GM04503 (cell line): ENCODE data around the gene PINK1.
"Not testable (repeated sequence)": the region's sequence is repeated elsewhere in the genome, so short reads cannot be mapped to it uniquely, and the experiment has no call there.

Source experiments
- DNase-seq: peaks from one replicate; pipeline ENCODE4 v3.0.0-alpha.2; 2012; ENCODE audit warnings: low read depth

PINK1 gene

GRCh38 chr1:20633190-20634064 lies at the start of gene PINK1:
Gene PINK1 (plus strand): TSS chr1:20633458. CDS start chr1:20633549, 91 bp downstream.
- no peak for DNase-seq

GRCh38 chr1:20584890-20585289 lies 48.4 kb upstream of the PINK1 start:
- DNase-seq = no peak

GRCh38 chr1:20586953-20587660 lies 46.2 kb upstream of the PINK1 start:
- DNase-seq = no peak

- no peak for DNase-seq
These were observed 45.6 kb upstream of the PINK1 start for GRCh38 chr1:20587661-20588053.

- DNase-seq = no peak
These were observed 44.5 kb upstream of the PINK1 start, which contains the start of gene CDA for GRCh38 chr1:20588634-20589225. Gene CDA (plus strand): TSS chr1:20589097. CDS start chr1:20589130, 33 bp downstream.

- no peak for DNase-seq
These were observed 43.7 kb upstream of the PINK1 start for GRCh38 chr1:20589331-20590278.

- DNase-seq = peak; percentile 67
These were observed 42.9 kb upstream of the PINK1 start for GRCh38 chr1:20590306-20590777.

GRCh38 chr1:20593756-20594155 lies 39.5 kb upstream of the PINK1 start:
- no peak for DNase-seq

GRCh38 chr1:20594746-20595145 lies 38.5 kb upstream of the PINK1 start:
- no peak for DNase-seq

GRCh38 chr1:20596106-20596505 lies 37.2 kb upstream of the PINK1 start:
- no peak for DNase-seq

GRCh38 chr1:20597650-20598049 lies 35.6 kb upstream of the PINK1 start:
- DNase-seq = no peak

GRCh38 chr1:20600156-20600555 lies 33.1 kb upstream of the PINK1 start:
- no peak for DNase-seq

GRCh38 chr1:20601129-20601825 lies 32.0 kb upstream of the PINK1 start:
- no peak for DNase-seq

GRCh38 chr1:20602851-20603450 lies 30.3 kb upstream of the PINK1 start:
- DNase-seq = no peak

GRCh38 chr1:20603504-20604464 lies 29.5 kb upstream of the PINK1 start:
- DNase-seq = peak; percentile 80

- DNase-seq = no peak
These were observed 28.6 kb upstream of the PINK1 start for GRCh38 chr1:20604678-20605077.

- not testable (repeated sequence) for DNase-seq
These were observed 26.3 kb upstream of the PINK1 start for GRCh38 chr1:20606801-20607570.

- no peak for DNase-seq
These were observed 23.7 kb upstream of the PINK1 start for GRCh38 chr1:20609541-20609940.
